HG02678 (cell line): ENCODE data around the gene FLRT1.
"Not testable (repeated sequence)": the region's sequence is repeated elsewhere in the genome, so short reads cannot be mapped to it uniquely, and the experiment has no call there.

Experiments used
- ATAC-seq: cut with Tn5 transposase; IDR thresholded peaks from one replicate; pipeline ENCODE4 v1.9.1; 2021; ENCODE audit warnings: mild to moderate bottlenecking, moderate library complexity; ENCODE audit not compliant: unreplicated experiment

The FLRT1 gene

GRCh38 chr11:64043545-64043944 lies 7.8 kb downstream of the FLRT1 start:
- ATAC-seq, result no peak

- ATAC-seq, result no peak
These were observed 9.1 kb downstream of the FLRT1 start for GRCh38 chr11:64044730-64045393.

GRCh38 chr11:64045700-64046099 lies 10.0 kb downstream of the FLRT1 start:
- ATAC-seq, result no peak

- not testable (repeated sequence) for ATAC-seq
These were observed 11.6 kb downstream of the FLRT1 start for GRCh38 chr11:64047373-64047772.

- ATAC-seq, result no peak
These were observed 12.5 kb downstream of the FLRT1 start for GRCh38 chr11:64048042-64048854.

GRCh38 chr11:64049509-64049908 lies 13.8 kb downstream of the FLRT1 start:
- no peak for ATAC-seq

GRCh38 chr11:64051297-64051696 lies 15.6 kb downstream of the FLRT1 start:
- no peak for ATAC-seq

GRCh38 chr11:64052436-64052835 lies 16.7 kb downstream of the FLRT1 start:
- ATAC-seq, result no peak

- no peak for ATAC-seq
These were observed 17.3 kb downstream of the FLRT1 start for GRCh38 chr11:64052938-64053622.

- ATAC-seq, result no peak
These were observed 18.0 kb downstream of the FLRT1 start for GRCh38 chr11:64053699-64054098.

- no peak for ATAC-seq
These were observed 19.3 kb downstream of the FLRT1 start for GRCh38 chr11:64055077-64055476.

GRCh38 chr11:64056213-64056785 lies 20.6 kb downstream of the FLRT1 start:
- no peak for ATAC-seq

GRCh38 chr11:64056861-64057260 lies 21.1 kb downstream of the FLRT1 start:
- ATAC-seq, result no peak

- ATAC-seq, result no peak
These were observed 22.2 kb downstream of the FLRT1 start for GRCh38 chr11:64057890-64058289.

- ATAC-seq, result no peak
These were observed 22.8 kb downstream of the FLRT1 start for GRCh38 chr11:64058494-64058893.

GRCh38 chr11:64059339-64060140 lies 23.8 kb downstream of the FLRT1 start:
- ATAC-seq, result no peak

GRCh38 chr11:64060263-64060860 lies 24.6 kb downstream of the FLRT1 start:
- ATAC-seq, result no peak

- ATAC-seq, result no peak
These were observed 25.2 kb downstream of the FLRT1 start for GRCh38 chr11:64060861-64061444.

- no peak for ATAC-seq
These were observed 26.7 kb downstream of the FLRT1 start for GRCh38 chr11:64062185-64063039.
